ENCODE data around the gene PLEKHM3.
"Not testable (repeated sequence)": the region's sequence is repeated elsewhere in the genome, so short reads cannot be mapped to it uniquely, and the experiment has no call there.

The PLEKHM3 gene

GRCh38 chr2:207920721-207921120, 104.6 kb downstream of the PLEKHM3 start:
- no peak for ATAC-seq

- ATAC-seq: no peak
These were observed 105.0 kb downstream of the PLEKHM3 start for GRCh38 chr2:207920321-207920720.

DNA sequence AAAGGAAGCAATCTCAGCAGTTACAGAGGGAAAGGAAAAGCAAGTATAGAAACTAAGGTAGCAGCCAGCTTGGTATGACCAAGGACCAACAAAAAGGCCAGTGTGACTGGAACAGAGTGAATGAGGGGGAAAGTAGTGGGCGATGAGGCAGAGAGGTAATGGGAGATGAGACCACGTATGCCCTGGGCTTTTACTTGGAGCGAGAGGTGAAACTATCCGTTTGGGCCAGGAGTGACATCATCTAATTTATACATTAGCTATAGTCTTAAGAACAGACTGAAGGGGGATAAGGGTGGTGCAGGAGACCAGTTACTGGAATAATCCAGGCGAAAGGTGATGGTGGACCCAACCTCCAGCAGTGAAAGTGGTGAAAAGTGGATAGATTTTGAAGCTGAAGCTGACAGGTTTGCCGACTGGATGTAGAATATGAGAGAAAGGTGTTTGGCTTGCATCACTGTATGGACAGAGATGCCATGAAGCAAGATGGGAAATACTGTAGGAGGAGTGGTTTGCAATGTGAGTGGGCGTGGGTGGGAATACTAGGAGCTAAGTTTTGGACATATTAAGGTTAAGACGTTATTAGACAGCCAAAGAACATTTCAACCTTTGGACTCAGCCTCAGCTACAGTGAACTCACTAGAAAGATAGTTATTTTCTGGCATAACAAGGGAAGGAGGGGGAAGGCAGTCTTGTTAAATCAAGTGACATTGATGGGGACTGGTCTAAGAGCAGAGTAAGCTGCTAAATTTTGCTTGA, 106.0 kb downstream of the PLEKHM3 start:
- no peak for ATAC-seq

GRCh38 chr2:207914716-207915115, 110.6 kb downstream of the PLEKHM3 start:
- no peak for ATAC-seq

- ATAC-seq: no peak
These were observed 111.5 kb downstream of the PLEKHM3 start for GRCh38 chr2:207913772-207914358.

GRCh38 chr2:207911856-207912255, 113.5 kb downstream of the PLEKHM3 start:
- no peak for ATAC-seq

- no peak for ATAC-seq
These were observed 114.1 kb downstream of the PLEKHM3 start for GRCh38 chr2:207911215-207911614.

GRCh38 chr2:207906495-207906894, 118.8 kb downstream of the PLEKHM3 start:
- ATAC-seq: not testable (repeated sequence)

GRCh38 chr2:207905546-207905945, 119.8 kb downstream of the PLEKHM3 start:
- no peak for ATAC-seq

DNA sequence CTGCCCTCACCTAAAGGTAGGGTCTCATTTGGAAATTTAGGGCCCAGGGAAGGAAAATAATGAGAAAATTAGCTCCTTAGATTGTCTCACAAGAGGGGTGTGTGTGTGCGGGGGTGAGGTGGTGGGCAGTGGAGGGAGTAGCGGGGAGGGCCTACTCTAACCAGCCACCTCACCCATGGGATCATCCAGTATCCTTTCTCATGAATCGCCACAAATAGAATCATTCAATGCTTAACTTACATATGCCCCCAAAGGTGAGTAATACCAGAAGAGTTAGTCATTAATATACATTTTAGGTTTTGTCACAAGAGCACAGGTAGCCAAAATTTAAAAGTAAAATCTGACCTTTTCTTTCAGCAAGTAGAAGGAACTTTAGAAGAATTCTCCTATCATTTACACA, 122.1 kb downstream of the PLEKHM3 start:
- ATAC-seq: no peak

- ATAC-seq: no peak
These were observed 122.5 kb downstream of the PLEKHM3 start for GRCh38 chr2:207902821-207903220.

- no peak for ATAC-seq
These were observed 123.5 kb downstream of the PLEKHM3 start for GRCh38 chr2:207901829-207902228.

GRCh38 chr2:207901401-207901800, 123.9 kb downstream of the PLEKHM3 start:
- no peak for ATAC-seq

DNA sequence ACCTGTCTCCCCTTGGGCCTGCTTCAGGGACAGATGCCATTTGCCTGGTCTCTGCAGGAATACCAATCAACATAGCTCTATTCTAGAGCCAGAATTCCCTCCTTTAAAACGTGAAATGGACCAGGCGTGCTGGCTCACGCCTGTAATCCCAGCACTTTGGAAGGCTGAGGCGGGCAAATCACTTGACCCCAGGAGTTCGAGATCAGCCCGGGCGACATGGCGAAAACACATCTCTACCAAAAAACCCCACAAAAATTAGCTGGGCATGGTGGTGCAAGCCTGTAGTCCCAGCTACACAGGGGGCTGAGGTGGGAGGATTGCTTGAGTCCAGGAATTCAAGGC, 127.0 kb downstream of the PLEKHM3 start:
- no peak for ATAC-seq

DNA sequence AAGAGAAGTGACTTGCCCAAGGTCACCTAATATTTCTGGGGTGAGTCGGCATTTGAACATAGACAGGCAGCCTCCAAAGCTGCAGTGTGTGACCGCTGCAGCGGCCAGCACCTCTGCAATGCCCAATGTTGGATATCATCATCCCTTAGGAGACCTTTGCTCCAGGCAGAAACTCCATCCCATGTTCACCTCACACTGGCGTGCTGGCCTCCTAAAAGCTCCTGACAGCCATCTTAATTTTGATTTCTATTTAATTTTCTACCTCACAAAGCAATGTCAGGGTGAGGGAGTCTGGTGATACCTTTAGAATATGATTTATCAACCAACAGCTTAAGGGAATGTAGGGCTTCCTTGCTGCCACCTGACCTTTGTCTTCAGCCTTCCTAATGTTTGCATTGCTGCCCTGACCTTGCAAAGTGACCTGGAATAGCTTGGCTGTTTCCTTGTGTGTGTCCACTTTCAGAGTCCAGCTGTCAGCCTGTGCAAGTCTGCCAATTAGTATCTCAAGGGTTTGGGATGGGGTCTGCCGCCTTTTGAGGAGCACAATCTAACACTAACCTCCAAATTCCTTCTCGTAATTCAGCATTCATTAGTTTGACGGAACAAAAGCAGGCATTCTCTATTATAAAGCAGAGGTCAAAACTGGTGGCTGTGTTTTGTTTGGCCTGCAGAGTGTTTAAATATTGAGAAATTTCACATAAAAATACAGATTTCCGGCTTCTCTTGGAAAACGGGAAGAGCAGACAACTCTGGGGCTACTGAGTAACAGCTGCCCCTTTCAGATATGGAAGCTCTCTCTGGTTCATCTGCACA, 127.6 kb downstream of the PLEKHM3 start:
- no peak for ATAC-seq

DNA sequence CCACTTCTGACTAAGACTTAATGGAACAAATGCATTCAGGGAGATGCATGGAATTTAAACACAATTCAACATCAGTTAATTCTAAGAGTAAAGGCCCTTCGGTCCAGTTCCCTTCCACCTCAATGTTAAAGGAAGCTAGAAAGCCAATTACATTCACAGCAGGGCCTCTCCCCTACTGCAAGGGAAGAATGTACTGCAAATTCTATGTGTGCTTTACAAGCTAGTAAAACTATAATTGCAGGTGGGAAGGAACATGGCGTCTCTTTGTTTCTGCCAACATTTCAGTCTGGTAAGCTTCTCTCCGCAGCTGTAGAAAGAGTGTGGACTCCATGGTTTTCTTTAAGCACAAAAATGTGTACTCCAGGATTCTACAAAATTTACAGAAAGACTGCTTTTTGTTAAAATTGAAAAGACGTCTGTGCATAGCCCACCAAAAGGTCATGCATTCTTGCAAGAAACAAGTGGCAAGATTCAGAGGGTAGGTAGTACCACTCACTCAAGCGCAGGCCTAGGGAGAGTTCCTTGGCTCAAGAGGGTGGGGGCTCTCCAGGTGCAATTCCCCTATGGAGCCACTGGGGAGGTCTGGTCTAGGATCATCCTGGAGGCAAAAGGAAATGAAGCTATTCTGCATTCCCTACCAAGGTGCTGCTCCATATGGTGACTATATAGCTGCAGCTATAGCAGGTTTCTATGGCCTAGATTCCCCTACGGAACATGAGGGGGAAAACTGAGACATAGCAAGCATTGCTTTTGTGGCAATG, 128.6 kb downstream of the PLEKHM3 start:
- no peak for ATAC-seq

- ATAC-seq: no peak
These were observed 130.0 kb downstream of the PLEKHM3 start for GRCh38 chr2:207895274-207895860.

DNA sequence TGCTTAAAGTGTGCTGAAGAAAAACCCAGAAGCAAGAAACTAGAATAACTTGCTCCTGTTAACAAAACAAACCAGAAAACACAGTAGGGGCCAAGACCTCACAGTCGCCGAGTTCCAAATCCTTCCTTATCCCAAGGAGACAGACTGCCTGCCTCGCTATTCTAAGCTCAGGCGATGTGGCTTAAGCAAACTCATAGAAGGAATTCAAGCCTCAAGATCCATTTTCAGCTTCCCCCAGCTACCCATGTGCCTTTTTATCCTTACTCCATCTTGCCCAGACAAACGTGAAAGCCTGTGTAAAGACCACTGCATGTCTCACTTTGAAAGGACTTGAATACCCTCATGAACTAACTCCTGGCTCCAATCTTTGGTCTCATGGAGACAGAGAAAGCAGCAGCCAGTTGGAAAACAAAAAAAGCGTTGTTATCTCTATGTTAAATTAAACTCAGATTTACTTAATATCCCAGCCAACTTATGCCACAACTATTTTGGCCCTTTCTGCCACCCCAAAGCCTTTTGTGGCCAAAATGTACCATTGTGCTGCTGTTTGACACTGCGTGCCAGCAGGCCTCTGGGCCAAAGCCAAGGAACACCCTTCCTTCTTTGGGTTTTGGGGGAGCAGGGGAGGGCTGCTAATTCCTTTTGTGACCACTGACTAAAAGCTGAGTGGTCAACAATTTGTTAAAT, 132.5 kb downstream of the PLEKHM3 start:
- no peak for ATAC-seq

DNA sequence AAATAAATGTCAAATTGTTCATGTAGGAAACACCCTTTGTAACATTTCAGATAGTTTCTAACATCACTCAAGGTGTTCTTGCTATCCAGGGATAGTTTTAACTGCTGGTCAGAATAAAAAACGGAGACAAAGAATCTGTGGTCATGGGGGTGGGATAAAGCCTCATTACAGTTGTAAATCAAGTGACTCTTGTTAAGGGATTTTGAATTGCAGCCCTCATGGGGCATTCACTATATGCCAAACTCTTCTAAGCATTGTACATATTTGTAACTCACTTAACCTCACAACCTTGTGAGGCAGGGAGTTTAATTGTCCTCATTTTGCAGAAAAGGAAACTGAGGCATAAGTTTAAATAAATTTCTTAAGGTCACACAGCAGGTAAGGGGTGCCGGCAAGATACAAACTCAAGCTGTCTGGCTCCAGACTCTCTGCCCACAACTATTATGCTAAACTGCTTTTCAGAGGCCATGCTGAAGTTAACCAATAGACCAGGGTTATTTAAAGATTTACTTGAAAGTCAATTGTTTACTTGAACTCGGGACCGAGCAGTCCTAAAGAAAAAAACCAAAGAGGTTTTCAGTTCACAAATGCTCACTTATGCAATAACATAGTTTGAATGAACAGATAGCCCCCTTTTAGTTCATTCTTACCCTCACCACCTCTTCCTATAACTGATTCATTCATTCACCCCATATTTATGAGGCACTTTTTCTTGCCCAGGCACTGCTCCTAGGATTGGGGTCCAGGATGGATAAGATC, 134.1 kb downstream of the PLEKHM3 start:
- ATAC-seq: no peak

- no peak for ATAC-seq
These were observed 137.8 kb downstream of the PLEKHM3 start for GRCh38 chr2:207887500-207887899.

- no peak for ATAC-seq
These were observed 140.3 kb downstream of the PLEKHM3 start for GRCh38 chr2:207885010-207885409.
